Neural cell (in vitro differentiated cells): ENCODE measurements around the gene TRPM2.

Experiments
- CTCF ChIP-seq: fragments of 450-650 bp; IDR thresholded peaks from 2 replicates; pipeline ENCODE4 v1.5.1; 2014; ENCODE audit warnings: antibody characterized with exemption, mild to moderate bottlenecking, moderate library complexity; ENCODE audit not compliant: poor library complexity, severe bottlenecking
- POLR2AphosphoS5 ChIP-seq: IDR thresholded peaks from 2 replicates; pipeline ENCODE4 v1.6.1; 2012
- TAF1 ChIP-seq: IDR thresholded peaks from 2 replicates; pipeline ENCODE4 v1.6.1; 2012; ENCODE audit warnings: low read depth

DNA sequence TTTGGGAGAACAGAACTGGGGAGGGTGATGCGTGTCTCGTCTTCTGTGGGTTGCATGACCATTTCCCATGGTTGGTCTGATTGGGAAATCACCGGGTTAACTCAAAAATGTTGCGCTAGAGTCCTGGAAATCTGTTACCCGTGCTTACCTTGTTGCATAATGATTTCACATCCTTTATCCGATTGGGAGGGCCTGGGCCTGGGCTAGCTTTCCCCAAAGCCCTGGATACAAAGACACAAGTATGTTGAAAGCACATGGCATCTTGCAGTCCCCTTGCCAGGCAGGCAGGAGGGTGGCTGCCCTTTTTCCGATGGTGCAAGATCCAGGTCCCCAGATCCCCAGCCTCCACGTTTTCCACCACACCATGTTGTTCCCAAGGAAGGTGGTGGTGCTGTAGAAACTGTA lies 582 bp downstream of the TRPM2 start:
- TF ChIP-seq CTCF (no peak), TAF1 (no peak), POLR2AphosphoS5 (no peak)
